PC-9 (cell line): Measurements from ENCODE around the gene PKD1L1. TPM values are rescaled to one million over a fixed set of nuclear protein-coding genes. Genes with fewer than 3 reads are reported as not detected.

Experiments
- BruUV-seq: library from RNA; stranded (reverse); fragments of 400-500 nt; replicated peaks from 2 replicates; lab custom pipeline; 2021; lab: Mats Ljungman, UMichigan
- CTCF ChIA-PET: fragments of 300-600 bp; sonication (Branson Sonifier 250); formaldehyde crosslinking; loops from one replicate; lab custom pipeline; 2022; ENCODE audit warnings: antibody characterized with exemption; lab: Charles Lee
- POLR2A ChIA-PET: fragments of 300-600 bp; sonication (Branson Sonifier 250); formaldehyde crosslinking; loops from one replicate; lab custom pipeline; 2022; ENCODE audit warnings: antibody characterized with exemption; ENCODE audit not compliant: unreplicated experiment; lab: Charles Lee
- DNase-seq, 2 experiments: peaks; one replicate each; pipeline versions ENCODE4 v3.0.0 to v3.0.0-alpha.2; 2015 to 2022; ENCODE audit warnings: mixed read lengths in 1 of 2
- H2AFZ ChIP-seq: fragments of 200-600 bp; sonication (generic); 2 replicates; pipeline ENCODE4 v1.8.1; 2017; ENCODE audit warnings: antibody characterized with exemption
- H3F3A ChIP-seq: fragments of 200-600 bp; sonication (generic); 2 replicates; pipeline ENCODE4 v1.8.1; 2017; ENCODE audit warnings: antibody characterized with exemption, mild to moderate bottlenecking, low read depth; ENCODE audit not compliant: insufficient read depth
- H3K27ac ChIP-seq: fragments of 200-600 bp; sonication (generic); 2 replicates; pipeline ENCODE4 v1.6.1; 2016; ENCODE audit warnings: mixed run types
- H3K27me3 ChIP-seq: fragments of 200-600 bp; sonication (generic); 2 replicates; pipeline ENCODE4 v1.6.1; 2016; ENCODE audit warnings: low read depth, mixed run types; ENCODE audit not compliant: insufficient read depth
- H3K36me3 ChIP-seq: fragments of 200-600 bp; sonication (generic); 2 replicates; pipeline ENCODE4 v1.6.1; 2016; ENCODE audit warnings: low read depth, mixed run types
- H3K4me1 ChIP-seq: fragments of 200-600 bp; sonication (generic); replicated peaks from 2 replicates; pipeline ENCODE4 v1.6.1; 2016; ENCODE audit warnings: mixed run types; ENCODE audit not compliant: insufficient read depth
- H3K4me2 ChIP-seq: fragments of 200-600 bp; sonication (generic); 2 replicates; pipeline ENCODE4 v1.6.1; 2017; ENCODE audit warnings: mixed run types
- H3K4me3 ChIP-seq: fragments of 200-600 bp; sonication (generic); 2 replicates; pipeline ENCODE4 v1.6.1; 2016; ENCODE audit warnings: mixed run types
- H3K79me2 ChIP-seq: fragments of 200-600 bp; sonication (generic); 2 replicates; pipeline ENCODE4 v1.6.1; 2017; ENCODE audit warnings: low read depth, mixed run types
- H3K9me2 ChIP-seq: fragments of 200-600 bp; sonication (generic); 2 replicates; pipeline ENCODE4 v1.8.1; 2017; ENCODE audit warnings: mild to moderate bottlenecking; ENCODE audit not compliant: insufficient read depth
- H3K9me3 ChIP-seq: fragments of 200-600 bp; sonication (generic); 2 replicates; pipeline ENCODE4 v1.8.1; 2016; ENCODE audit warnings: low read depth; ENCODE audit not compliant: insufficient read depth
- H4K20me1 ChIP-seq: fragments of 200-600 bp; sonication (generic); 2 replicates; pipeline ENCODE4 v1.8.1; 2017; ENCODE audit not compliant: insufficient read depth
- EZH2 ChIP-seq: fragments of 200-600 bp; sonication (generic); IDR thresholded peaks from 2 replicates; pipeline ENCODE4 v1.8.0; 2017; ENCODE audit warnings: antibody characterized with exemption, low read depth
- intact Hi-C: fragments of 100-400 bp; cut with micrococcal nuclease; formaldehyde crosslinking; loops from one replicate; pipeline ENCODE4 v1.10.0; 2022; ENCODE audit not compliant: unreplicated experiment
- total RNA-seq: library from RNA; stranded (reverse); gene quantifications from 2 replicates; pipeline ENCODE4 v1.2.3, GENCODE V29; 2021
- TF ChIP-seq, protein P1 (sequence below): fragments of 200-600 bp; sonication (generic); conservative IDR thresholded peaks from 2 replicates; pipeline ENCODE4 v1.6.1; 2017; ENCODE audit warnings: mixed run types, antibody characterized with exemption, mild to moderate bottlenecking, moderate library complexity

PKD1L1 gene
- total RNA-seq, 1 experiment from 2014 or later: 0.07 TPM

DNA sequence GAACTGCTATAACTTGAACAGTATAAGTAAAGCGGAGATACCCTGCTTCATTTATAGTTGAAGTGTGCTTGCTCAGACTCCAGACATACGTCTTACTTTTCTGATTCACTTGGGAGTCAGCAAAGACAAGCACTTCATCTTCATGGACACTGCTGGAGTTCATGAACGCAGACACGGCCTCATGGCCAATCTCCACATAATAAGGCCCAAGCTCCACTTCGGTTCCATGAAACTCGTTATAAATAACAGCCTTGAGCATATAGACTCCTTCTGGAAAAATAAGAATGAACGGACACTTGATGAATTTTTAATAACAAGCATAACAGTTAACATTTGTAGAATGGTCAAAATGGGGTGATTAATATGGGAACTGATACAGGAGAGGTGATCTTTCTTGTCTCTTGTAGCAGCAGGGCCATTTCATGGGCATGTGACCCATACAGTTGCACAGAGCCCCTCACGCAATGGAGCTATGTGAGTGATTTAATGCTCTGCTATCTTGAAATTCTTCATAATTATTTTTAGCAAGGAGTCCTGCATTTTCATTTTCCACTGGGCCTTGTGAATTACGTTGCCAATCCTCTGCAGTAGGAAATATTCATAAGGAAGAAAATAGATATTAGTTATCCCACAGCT lies 40.2 kb downstream of the PKD1L1 start:
- H3K27ac ChIP-seq: no peak overlapping the region
- TF ChIP-seq, protein P1, sequence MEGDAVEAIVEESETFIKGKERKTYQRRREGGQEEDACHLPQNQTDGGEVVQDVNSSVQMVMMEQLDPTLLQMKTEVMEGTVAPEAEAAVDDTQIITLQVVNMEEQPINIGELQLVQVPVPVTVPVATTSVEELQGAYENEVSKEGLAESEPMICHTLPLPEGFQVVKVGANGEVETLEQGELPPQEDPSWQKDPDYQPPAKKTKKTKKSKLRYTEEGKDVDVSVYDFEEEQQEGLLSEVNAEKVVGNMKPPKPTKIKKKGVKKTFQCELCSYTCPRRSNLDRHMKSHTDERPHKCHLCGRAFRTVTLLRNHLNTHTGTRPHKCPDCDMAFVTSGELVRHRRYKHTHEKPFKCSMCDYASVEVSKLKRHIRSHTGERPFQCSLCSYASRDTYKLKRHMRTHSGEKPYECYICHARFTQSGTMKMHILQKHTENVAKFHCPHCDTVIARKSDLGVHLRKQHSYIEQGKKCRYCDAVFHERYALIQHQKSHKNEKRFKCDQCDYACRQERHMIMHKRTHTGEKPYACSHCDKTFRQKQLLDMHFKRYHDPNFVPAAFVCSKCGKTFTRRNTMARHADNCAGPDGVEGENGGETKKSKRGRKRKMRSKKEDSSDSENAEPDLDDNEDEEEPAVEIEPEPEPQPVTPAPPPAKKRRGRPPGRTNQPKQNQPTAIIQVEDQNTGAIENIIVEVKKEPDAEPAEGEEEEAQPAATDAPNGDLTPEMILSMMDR: no peak
- no peak for TF ChIP-seq EZH2
- ChIA-PET POLR2A (no interaction called here), CTCF (no interaction called here)
- H3K4me1 ChIP-seq: 0 out of 2 replicates have a peak, but pooled peaks cover under 1% of the 10 kb centered on the region
- no peak for DNase-seq
- H3K36me3 ChIP-seq: no peaks in the 10 kb centered on the region
- intact Hi-C loops: no loop called here
- H4K20me1 ChIP-seq: no peaks in the 10 kb centered on the region
- H3K9me2 ChIP-seq: no peaks in the 10 kb centered on the region
- no TSS peak for BruUV-seq
- H3K4me2 ChIP-seq: no peak overlapping the region
- H3K9me3 ChIP-seq: no peaks in the 10 kb centered on the region; the same call in 1 of the 2 replicates
- H3K4me3 ChIP-seq: no peak overlapping the region
- no peaks in the 10 kb centered on the region for H3K27me3 ChIP-seq
- no peaks in the 10 kb centered on the region for H3K79me2 ChIP-seq
- H2AFZ ChIP-seq: no peak overlapping the region
- no peaks in the 10 kb centered on the region for H3F3A ChIP-seq

DNA sequence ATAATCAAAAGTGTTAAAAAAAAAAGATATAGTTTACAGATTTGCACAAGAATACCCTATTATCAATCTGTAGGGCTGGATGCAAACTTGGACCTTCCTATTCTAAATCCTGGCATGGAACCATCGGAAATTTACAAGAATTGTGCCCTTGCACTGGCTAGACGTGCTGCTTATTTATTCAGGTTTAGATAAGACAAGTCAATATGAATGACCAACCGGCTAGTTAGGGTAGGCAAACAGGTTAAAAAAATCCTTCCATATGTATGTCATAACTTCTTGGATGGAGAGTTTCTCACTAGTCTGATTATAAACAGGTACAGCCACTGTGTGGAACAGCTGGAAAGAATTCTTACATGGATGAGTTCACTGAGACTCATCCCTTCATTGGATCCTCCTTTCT lies 41.4 kb downstream of the PKD1L1 start:
- no peaks in the 10 kb centered on the region for H3K36me3 ChIP-seq
- BruUV-seq: no TSS peak

DNA sequence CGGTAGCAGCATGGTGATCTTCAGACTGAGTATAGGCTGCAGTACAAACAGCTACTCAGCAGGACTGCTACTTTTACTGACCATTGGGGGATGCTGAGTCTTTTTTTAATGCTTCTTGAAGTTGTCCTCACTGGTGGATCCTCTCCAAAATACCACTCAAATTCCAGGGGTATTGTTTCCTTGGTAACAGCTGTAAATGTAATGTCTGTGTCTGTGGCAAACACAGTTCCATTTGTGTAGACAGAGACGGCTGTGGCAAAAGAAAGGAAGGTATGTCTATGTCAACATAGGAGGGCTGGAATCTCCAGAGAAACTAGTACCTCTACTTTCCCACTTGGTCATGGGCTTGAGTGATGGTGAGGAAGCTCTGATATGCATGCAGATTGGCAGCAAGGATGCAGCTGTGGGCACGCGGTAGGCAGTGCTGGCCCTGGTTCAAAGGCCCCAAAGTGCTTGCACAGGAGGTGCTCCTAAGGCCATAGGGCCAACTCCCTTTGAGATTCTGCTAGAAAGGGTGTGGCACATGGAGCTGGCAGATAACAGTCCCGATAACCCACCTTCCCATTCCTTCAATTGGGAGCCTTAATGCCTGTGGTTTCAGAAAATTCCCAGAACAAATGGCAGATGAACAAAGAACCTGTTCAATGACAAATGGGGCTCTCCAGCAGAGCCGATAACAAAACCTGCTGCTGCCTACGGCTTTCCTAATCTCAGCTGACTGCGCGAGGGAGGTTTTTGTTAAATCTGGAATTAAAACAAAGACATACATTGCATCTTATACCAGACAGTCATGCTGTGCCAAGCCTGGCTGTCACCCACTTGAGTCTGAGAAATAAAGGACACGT lies 43.0 kb downstream of the PKD1L1 start:
- Histone ChIP-seq H3K27ac (no peak overlapping the region), H3F3A (peaks cover 16% of the 10 kb centered on the region), H3K9me3 (no peaks in the 10 kb centered on the region; the same call in 1 of the 2 replicates), H4K20me1 (no peaks in the 10 kb centered on the region), H3K4me1 (peaks cover 26% of the 10 kb centered on the region), H3K9me2 (no peaks in the 10 kb centered on the region), H3K79me2 (no peaks in the 10 kb centered on the region), H3K27me3 (no peaks in the 10 kb centered on the region), H2AFZ (no peak overlapping the region), H3K4me3 (no peak overlapping the region), H3K36me3 (no peaks in the 10 kb centered on the region), H3K4me2 (no peak overlapping the region)
- POLR2A ChIA-PET: no interaction called here
- no TSS peak for BruUV-seq
- CTCF ChIA-PET: no interaction called here
- DNase-seq: no peak
- intact Hi-C loops: no loop called here
- no peak for TF ChIP-seq EZH2
- TF ChIP-seq, protein P1: no peak

More for the DNA sequence above, 41.4 kb downstream of the PKD1L1 start:
- Histone ChIP-seq H3K27me3 (no peaks in the 10 kb centered on the region), H3K27ac (no peak overlapping the region), H2AFZ (no peak overlapping the region), H3K9me2 (no peaks in the 10 kb centered on the region), H3K79me2 (no peaks in the 10 kb centered on the region), H3K4me2 (no peak overlapping the region), H3K4me1 (peaks cover 12% of the 10 kb centered on the region), H3K4me3 (no peak overlapping the region), H3F3A (peaks cover 7% of the 10 kb centered on the region), H3K9me3 (no peaks in the 10 kb centered on the region; the same call in 1 of the 2 replicates), H4K20me1 (no peaks in the 10 kb centered on the region)
- TF ChIP-seq, protein P1: no peak
- TF ChIP-seq EZH2: no peak
- POLR2A ChIA-PET: no interaction called here
- no peak for DNase-seq
- CTCF ChIA-PET: no interaction called here
- intact Hi-C loops: no loop called here
